Measurements from ENCODE around the gene PDE3A.

The PDE3A gene

GRCh38 chr12:20567413-20567812 lies 199.1 kb downstream of the PDE3A start:
- H3K27me3 Mint-ChIP-seq: no peaks in the 10 kb centered on the region
- ATAC-seq (no peak), DNase-seq (no peak)
- H3K4me1 Mint-ChIP-seq: no peaks in the 10 kb centered on the region
- no peak overlapping the region for H3K4me3 Mint-ChIP-seq
- no peaks in the 10 kb centered on the region for H3K36me3 Mint-ChIP-seq (ENCODE audit: low read depth)
- no peak overlapping the region for H3K27ac Mint-ChIP-seq
- H3K9me3 Mint-ChIP-seq: no peaks in the 10 kb centered on the region

GRCh38 chr12:20572451-20572850 lies 204.1 kb downstream of the PDE3A start:
- no peaks in the 10 kb centered on the region for H3K4me1 Mint-ChIP-seq
- no peak overlapping the region for H3K4me3 Mint-ChIP-seq

GRCh38 chr12:20576528-20576927 lies 208.2 kb downstream of the PDE3A start:
- no peaks in the 10 kb centered on the region for H3K27me3 Mint-ChIP-seq
- no peaks in the 10 kb centered on the region for H3K4me1 Mint-ChIP-seq
- no peaks in the 10 kb centered on the region for H3K9me3 Mint-ChIP-seq
- ATAC-seq (no peak), DNase-seq (no peak)
- no peaks in the 10 kb centered on the region for H3K36me3 Mint-ChIP-seq (ENCODE audit: low read depth)
- no peak overlapping the region for H3K4me3 Mint-ChIP-seq
- no peak overlapping the region for H3K27ac Mint-ChIP-seq

More at GRCh38 chr12:20572451-20572850, 204.1 kb downstream of the PDE3A start:
- no peaks in the 10 kb centered on the region for H3K27me3 Mint-ChIP-seq
- H3K27ac Mint-ChIP-seq: no peak overlapping the region
- no peak for ATAC-seq
- no peak for DNase-seq
- H3K9me3 Mint-ChIP-seq: no peaks in the 10 kb centered on the region
- no peaks in the 10 kb centered on the region for H3K36me3 Mint-ChIP-seq (ENCODE audit: low read depth)

- no peak overlapping the region for H3K27ac Mint-ChIP-seq
- no peak overlapping the region for H3K4me3 Mint-ChIP-seq
- no peaks in the 10 kb centered on the region for H3K27me3 Mint-ChIP-seq
- ATAC-seq: no peak
- no peaks in the 10 kb centered on the region for H3K36me3 Mint-ChIP-seq (ENCODE audit: low read depth)
- no peaks in the 10 kb centered on the region for H3K9me3 Mint-ChIP-seq
- H3K4me1 Mint-ChIP-seq: no peaks in the 10 kb centered on the region
- no peak for DNase-seq
These were observed 208.7 kb downstream of the PDE3A start for GRCh38 chr12:20577054-20577453.

GRCh38 chr12:20578142-20578541 lies 209.8 kb downstream of the PDE3A start:
- ATAC-seq (no peak), DNase-seq (no peak)
- no peaks in the 10 kb centered on the region for H3K9me3 Mint-ChIP-seq
- no peaks in the 10 kb centered on the region for H3K27me3 Mint-ChIP-seq
- H3K27ac Mint-ChIP-seq: no peak overlapping the region
- H3K4me3 Mint-ChIP-seq: no peak overlapping the region
- no peaks in the 10 kb centered on the region for H3K36me3 Mint-ChIP-seq (ENCODE audit: low read depth)
- H3K4me1 Mint-ChIP-seq: no peaks in the 10 kb centered on the region

GRCh38 chr12:20585055-20585625 lies 216.8 kb downstream of the PDE3A start:
- ATAC-seq (no peak), DNase-seq (no peak)
- Mint-ChIP-seq H3K4me1 (no peaks in the 10 kb centered on the region), H3K27ac (no peak overlapping the region), H3K4me3 (no peak overlapping the region), H3K36me3 (ENCODE audit: low read depth) (no peaks in the 10 kb centered on the region), H3K9me3 (no peaks in the 10 kb centered on the region), H3K27me3 (no peaks in the 10 kb centered on the region)

- no peak for ATAC-seq
- Mint-ChIP-seq H3K27ac (no peak overlapping the region), H3K4me1 (no peaks in the 10 kb centered on the region), H3K9me3 (no peaks in the 10 kb centered on the region), H3K4me3 (no peak overlapping the region), H3K27me3 (no peaks in the 10 kb centered on the region), H3K36me3 (ENCODE audit: low read depth) (no peaks in the 10 kb centered on the region)
- no peak for DNase-seq
These were observed 217.6 kb downstream of the PDE3A start for GRCh38 chr12:20585913-20586312.

GRCh38 chr12:20588042-20588441 lies 219.7 kb downstream of the PDE3A start:
- Mint-ChIP-seq H3K36me3 (ENCODE audit: low read depth) (no peaks in the 10 kb centered on the region), H3K9me3 (no peaks in the 10 kb centered on the region)
- ATAC-seq: no peak

GRCh38 chr12:20590570-20590969 lies 222.2 kb downstream of the PDE3A start:
- Mint-ChIP-seq H3K4me1 (no peaks in the 10 kb centered on the region), H3K27ac (no peak overlapping the region), H3K9me3 (no peaks in the 10 kb centered on the region), H3K27me3 (no peaks in the 10 kb centered on the region), H3K4me3 (no peak overlapping the region), H3K36me3 (ENCODE audit: low read depth) (no peaks in the 10 kb centered on the region)
- DNase-seq (no peak), ATAC-seq (no peak)

More at GRCh38 chr12:20588042-20588441, 219.7 kb downstream of the PDE3A start:
- DNase-seq: no peak
- H3K4me1 Mint-ChIP-seq: no peaks in the 10 kb centered on the region
- no peak overlapping the region for H3K4me3 Mint-ChIP-seq
- H3K27ac Mint-ChIP-seq: no peak overlapping the region
- H3K27me3 Mint-ChIP-seq: no peaks in the 10 kb centered on the region

- Mint-ChIP-seq H3K4me3 (no peak overlapping the region), H3K27me3 (no peaks in the 10 kb centered on the region), H3K36me3 (ENCODE audit: low read depth) (no peaks in the 10 kb centered on the region), H3K9me3 (no peaks in the 10 kb centered on the region), H3K4me1 (no peaks in the 10 kb centered on the region), H3K27ac (no peak overlapping the region)
- no peak for ATAC-seq
- DNase-seq: no peak
These were observed 224.2 kb downstream of the PDE3A start for GRCh38 chr12:20592556-20592955.

- DNase-seq: no peak
- H3K27me3 Mint-ChIP-seq: no peaks in the 10 kb centered on the region
- H3K9me3 Mint-ChIP-seq: no peaks in the 10 kb centered on the region
- H3K4me3 Mint-ChIP-seq: no peak overlapping the region
- no peaks in the 10 kb centered on the region for H3K36me3 Mint-ChIP-seq (ENCODE audit: low read depth)
- H3K4me1 Mint-ChIP-seq: no peaks in the 10 kb centered on the region
- no peak for ATAC-seq
- H3K27ac Mint-ChIP-seq: no peak overlapping the region
These were observed 225.3 kb downstream of the PDE3A start for GRCh38 chr12:20593611-20594010.

- no peak overlapping the region for H3K27ac Mint-ChIP-seq
- H3K4me3 Mint-ChIP-seq: no peak overlapping the region
- no peaks in the 10 kb centered on the region for H3K4me1 Mint-ChIP-seq
- no peaks in the 10 kb centered on the region for H3K9me3 Mint-ChIP-seq
- no peak for DNase-seq
- no peak for ATAC-seq
- no peaks in the 10 kb centered on the region for H3K27me3 Mint-ChIP-seq
- no peaks in the 10 kb centered on the region for H3K36me3 Mint-ChIP-seq (ENCODE audit: low read depth)
These were observed 227.7 kb downstream of the PDE3A start for GRCh38 chr12:20596061-20596460.

- Mint-ChIP-seq H3K27ac (no peak overlapping the region), H3K27me3 (no peaks in the 10 kb centered on the region), H3K9me3 (no peaks in the 10 kb centered on the region), H3K4me1 (no peaks in the 10 kb centered on the region), H3K4me3 (no peak overlapping the region), H3K36me3 (ENCODE audit: low read depth) (no peaks in the 10 kb centered on the region)
- no peak for DNase-seq
- no peak for ATAC-seq
These were observed 231.4 kb downstream of the PDE3A start for GRCh38 chr12:20599757-20600156.

GRCh38 chr12:20601668-20602280 lies 233.4 kb downstream of the PDE3A start:
- no peak overlapping the region for H3K4me3 Mint-ChIP-seq
- no peak overlapping the region for H3K27ac Mint-ChIP-seq
- no peaks in the 10 kb centered on the region for H3K36me3 Mint-ChIP-seq (ENCODE audit: low read depth)
- no peaks in the 10 kb centered on the region for H3K9me3 Mint-ChIP-seq
- DNase-seq (no peak), ATAC-seq (no peak)
- H3K27me3 Mint-ChIP-seq: no peaks in the 10 kb centered on the region
- no peaks in the 10 kb centered on the region for H3K4me1 Mint-ChIP-seq

- DNase-seq (no peak), ATAC-seq (no peak)
- no peaks in the 10 kb centered on the region for H3K27me3 Mint-ChIP-seq
- H3K4me1 Mint-ChIP-seq: no peaks in the 10 kb centered on the region
- no peaks in the 10 kb centered on the region for H3K9me3 Mint-ChIP-seq
- no peak overlapping the region for H3K4me3 Mint-ChIP-seq
- no peaks in the 10 kb centered on the region for H3K36me3 Mint-ChIP-seq (ENCODE audit: low read depth)
- H3K27ac Mint-ChIP-seq: no peak overlapping the region
These were observed 234.5 kb downstream of the PDE3A start for GRCh38 chr12:20602641-20603391.

Measured in activated naive CD8-positive, alpha-beta T cell treated with anti-CD3 and anti-CD28 coated beads, Interleukin-2, amount 50 U/mL, for 24 hours (primary cell).